NCI-H510A treated with DMSO at 0.1 percent for 48 hours (cell line): ENCODE results near the gene GNAI3.
A peak's percentile ranks its signal among the peaks of the same experiment; 100 is the strongest.

Experiments used
- DNase-seq: peaks from one replicate; lab custom pipeline; 2025; lab: John Stamatoyannopoulos, UW

The GNAI3 gene

GRCh38 chr1:109548321-109549267 lies at the start of gene GNAI3:
Gene GNAI3 (plus strand): TSS chr1:109548615. CDS start chr1:109548721, 106 bp downstream.
- DNase-seq, result peak; percentile 92

GRCh38 chr1:109499081-109499480 lies 49.3 kb upstream of the GNAI3 start:
- DNase-seq, result no peak

GRCh38 chr1:109499661-109500536 lies 48.5 kb upstream of the GNAI3 start:
- DNase-seq, result no peak

- DNase-seq, result no peak
Measured at GRCh38 chr1:109500941-109501381, 47.5 kb upstream of the GNAI3 start.

GRCh38 chr1:109501644-109502363 lies 46.6 kb upstream of the GNAI3 start:
- no peak for DNase-seq

- no peak for DNase-seq
Measured at GRCh38 chr1:109502364-109502851, 46.0 kb upstream of the GNAI3 start.

GRCh38 chr1:109503935-109504334 lies 44.5 kb upstream of the GNAI3 start:
- DNase-seq, result no peak

- DNase-seq, result no peak
Measured at GRCh38 chr1:109504974-109505373, 43.4 kb upstream of the GNAI3 start.

- DNase-seq, result no peak
Measured at GRCh38 chr1:109508001-109508872, 40.2 kb upstream of the GNAI3 start.

GRCh38 chr1:109508873-109509175 lies 39.6 kb upstream of the GNAI3 start:
- no peak for DNase-seq

- peak; percentile 37 for DNase-seq
Measured at GRCh38 chr1:109509176-109510134, 39.0 kb upstream of the GNAI3 start, which contains the start of gene AMIGO1. Gene AMIGO1 (minus strand): TSS chr1:109509727. CDS start chr1:109508912, 815 bp downstream.

GRCh38 chr1:109513110-109513710 lies 35.2 kb upstream of the GNAI3 start:
- no peak for DNase-seq

- DNase-seq, result no peak
Measured at GRCh38 chr1:109514846-109515245, 33.6 kb upstream of the GNAI3 start.

GRCh38 chr1:109516872-109517271 lies 31.5 kb upstream of the GNAI3 start:
- no peak for DNase-seq

GRCh38 chr1:109517337-109517736 lies 31.1 kb upstream of the GNAI3 start:
- no peak for DNase-seq

GRCh38 chr1:109521002-109521951 lies 27.1 kb upstream of the GNAI3 start:
- no peak for DNase-seq

GRCh38 chr1:109522026-109522425 lies 26.4 kb upstream of the GNAI3 start:
- no peak for DNase-seq

GRCh38 chr1:109523706-109524105 lies 24.7 kb upstream of the GNAI3 start:
- DNase-seq, result no peak
